ENCODE measurements around the gene GLRB.

GLRB gene

DNA sequence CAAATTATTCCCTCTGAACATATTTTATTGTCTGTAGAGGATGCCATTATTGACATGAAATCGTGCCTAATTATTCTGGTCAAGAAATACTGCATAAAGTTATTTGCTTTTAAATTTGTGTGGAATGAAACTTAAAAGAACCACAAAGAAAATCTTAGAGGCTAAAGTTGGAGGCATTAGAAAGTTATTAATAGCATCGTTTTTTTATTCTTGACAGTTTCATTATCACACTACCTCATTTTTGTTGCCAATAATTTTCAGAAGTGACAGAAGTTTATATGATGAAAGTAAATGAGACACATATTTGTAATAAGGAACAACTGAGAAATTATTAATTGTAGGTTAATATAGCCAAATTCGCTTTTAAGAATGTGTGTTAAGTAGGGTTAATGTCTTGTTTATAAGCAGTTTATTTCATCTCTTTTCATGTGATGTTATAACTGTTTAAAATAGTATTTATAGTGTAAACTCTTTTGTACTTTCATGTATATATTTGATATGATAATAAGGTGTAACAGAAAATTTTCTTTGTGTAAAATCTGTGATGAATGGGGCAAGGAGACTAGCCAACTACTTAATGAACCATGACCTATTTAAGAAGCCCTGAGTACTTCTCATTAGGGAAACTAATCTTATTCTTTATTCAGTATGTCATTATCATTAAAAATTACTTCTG, 90.1 kb downstream of the GLRB start:
- no peaks in the 10 kb centered on the region for H3K4me1 ChIP-seq (ENCODE audit: control insufficient read depth, insufficient read depth, low read length)
- TF ChIP-seq ZNF132 (tag by site-specific recombination; IDR thresholded peaks at IDR 0.05; ENCODE audit: borderline replicate concordance) (no peak), ZNF530 (tag by site-specific recombination; IDR thresholded peaks at IDR 0.05; ENCODE audit: low read depth) (no peak), ZFP3 (tag by site-specific recombination; IDR thresholded peaks at IDR 0.05; ENCODE audit: low read depth) (no peak), ZNF585B (tag by site-specific recombination; IDR thresholded peaks at IDR 0.05) (no peak), ZNF324 (tag by site-specific recombination; IDR thresholded peaks at IDR 0.05) (no peak), ZNF2 (tag by site-specific recombination; IDR thresholded peaks at IDR 0.05) (no peak), ZNF776 (tag by site-specific recombination; IDR thresholded peaks at IDR 0.05; ENCODE audit: borderline replicate concordance) (no peak), ZSCAN23 (tag by site-specific recombination; IDR thresholded peaks at IDR 0.05) (no peak)
- TF ChIP-seq, protein P1, sequence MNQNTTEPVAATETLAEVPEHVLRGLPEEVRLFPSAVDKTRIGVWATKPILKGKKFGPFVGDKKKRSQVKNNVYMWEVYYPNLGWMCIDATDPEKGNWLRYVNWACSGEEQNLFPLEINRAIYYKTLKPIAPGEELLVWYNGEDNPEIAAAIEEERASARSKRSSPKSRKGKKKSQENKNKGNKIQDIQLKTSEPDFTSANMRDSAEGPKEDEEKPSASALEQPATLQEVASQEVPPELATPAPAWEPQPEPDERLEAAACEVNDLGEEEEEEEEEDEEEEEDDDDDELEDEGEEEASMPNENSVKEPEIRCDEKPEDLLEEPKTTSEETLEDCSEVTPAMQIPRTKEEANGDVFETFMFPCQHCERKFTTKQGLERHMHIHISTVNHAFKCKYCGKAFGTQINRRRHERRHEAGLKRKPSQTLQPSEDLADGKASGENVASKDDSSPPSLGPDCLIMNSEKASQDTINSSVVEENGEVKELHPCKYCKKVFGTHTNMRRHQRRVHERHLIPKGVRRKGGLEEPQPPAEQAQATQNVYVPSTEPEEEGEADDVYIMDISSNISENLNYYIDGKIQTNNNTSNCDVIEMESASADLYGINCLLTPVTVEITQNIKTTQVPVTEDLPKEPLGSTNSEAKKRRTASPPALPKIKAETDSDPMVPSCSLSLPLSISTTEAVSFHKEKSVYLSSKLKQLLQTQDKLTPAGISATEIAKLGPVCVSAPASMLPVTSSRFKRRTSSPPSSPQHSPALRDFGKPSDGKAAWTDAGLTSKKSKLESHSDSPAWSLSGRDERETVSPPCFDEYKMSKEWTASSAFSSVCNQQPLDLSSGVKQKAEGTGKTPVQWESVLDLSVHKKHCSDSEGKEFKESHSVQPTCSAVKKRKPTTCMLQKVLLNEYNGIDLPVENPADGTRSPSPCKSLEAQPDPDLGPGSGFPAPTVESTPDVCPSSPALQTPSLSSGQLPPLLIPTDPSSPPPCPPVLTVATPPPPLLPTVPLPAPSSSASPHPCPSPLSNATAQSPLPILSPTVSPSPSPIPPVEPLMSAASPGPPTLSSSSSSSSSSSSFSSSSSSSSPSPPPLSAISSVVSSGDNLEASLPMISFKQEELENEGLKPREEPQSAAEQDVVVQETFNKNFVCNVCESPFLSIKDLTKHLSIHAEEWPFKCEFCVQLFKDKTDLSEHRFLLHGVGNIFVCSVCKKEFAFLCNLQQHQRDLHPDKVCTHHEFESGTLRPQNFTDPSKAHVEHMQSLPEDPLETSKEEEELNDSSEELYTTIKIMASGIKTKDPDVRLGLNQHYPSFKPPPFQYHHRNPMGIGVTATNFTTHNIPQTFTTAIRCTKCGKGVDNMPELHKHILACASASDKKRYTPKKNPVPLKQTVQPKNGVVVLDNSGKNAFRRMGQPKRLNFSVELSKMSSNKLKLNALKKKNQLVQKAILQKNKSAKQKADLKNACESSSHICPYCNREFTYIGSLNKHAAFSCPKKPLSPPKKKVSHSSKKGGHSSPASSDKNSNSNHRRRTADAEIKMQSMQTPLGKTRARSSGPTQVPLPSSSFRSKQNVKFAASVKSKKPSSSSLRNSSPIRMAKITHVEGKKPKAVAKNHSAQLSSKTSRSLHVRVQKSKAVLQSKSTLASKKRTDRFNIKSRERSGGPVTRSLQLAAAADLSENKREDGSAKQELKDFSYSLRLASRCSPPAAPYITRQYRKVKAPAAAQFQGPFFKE (tag by site-specific recombination; IDR thresholded peaks at IDR 0.05; ENCODE audit: borderline replicate concordance): no peak
- no peaks in the 10 kb centered on the region for H3K36me3 ChIP-seq (ENCODE audit: control insufficient read depth in 2 of 2, insufficient read depth in 1 of 2, low read length in 2 of 2)
- no peak overlapping the region for H3K4me3 ChIP-seq (ENCODE audit: low read depth, low read length)
- ChIA-PET POLR2A (no interaction called here), CTCF (no interaction called here)
- H3K9me3 ChIP-seq (ENCODE audit: control insufficient read depth, insufficient read depth, low read depth, low read length): no peaks in the 10 kb centered on the region
- H3K27ac ChIP-seq (ENCODE audit: extremely low read depth, low read depth, low read length): no peak overlapping the region

DNA sequence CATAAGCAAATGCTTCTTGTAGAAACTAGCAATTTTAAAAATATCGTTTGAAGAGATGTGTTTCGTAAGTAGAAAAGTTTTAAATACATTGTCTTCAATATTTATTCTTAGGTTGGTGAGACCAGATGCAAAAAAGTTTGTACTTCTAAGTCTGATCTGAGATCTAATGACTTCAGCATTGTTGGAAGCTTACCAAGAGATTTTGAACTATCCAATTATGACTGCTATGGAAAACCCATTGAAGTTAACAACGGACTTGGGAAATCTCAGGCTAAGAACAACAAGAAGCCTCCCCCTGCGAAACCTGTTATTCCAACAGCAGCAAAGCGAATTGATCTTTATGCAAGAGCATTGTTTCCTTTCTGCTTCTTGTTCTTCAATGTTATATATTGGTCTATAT, 94.4 kb downstream of the GLRB start:
- H3K4me1 ChIP-seq (ENCODE audit: control insufficient read depth, insufficient read depth, low read length): no peaks in the 10 kb centered on the region
- no peaks in the 10 kb centered on the region for H3K9me3 ChIP-seq (ENCODE audit: control insufficient read depth, insufficient read depth, low read depth, low read length)
- no peak overlapping the region for H3K4me3 ChIP-seq (ENCODE audit: low read depth, low read length)
- H3K36me3 ChIP-seq (ENCODE audit: control insufficient read depth in 2 of 2, insufficient read depth in 1 of 2, low read length in 2 of 2): no peaks in the 10 kb centered on the region
- ChIA-PET POLR2A (no interaction called here), CTCF (no interaction called here)
- H3K27ac ChIP-seq (ENCODE audit: extremely low read depth, low read depth, low read length): no peak overlapping the region
- TF ChIP-seq ZBTB26 (tag by site-specific recombination; optimal IDR thresholded peaks at IDR 0.05) (no peak), ZNF202 (tag by site-specific recombination; IDR thresholded peaks at IDR 0.05; ENCODE audit: borderline replicate concordance) (no peak), MZF1 (tag by site-specific recombination; IDR thresholded peaks at IDR 0.05; ENCODE audit: borderline replicate concordance) (no peak), ZNF514 (tag by site-specific recombination; IDR thresholded peaks at IDR 0.05) (no peak), SETDB1 (IDR thresholded peaks at IDR 0.05; ENCODE audit: insufficient read length, low read length) (no peak), GLI2 (tag by site-specific recombination; IDR thresholded peaks at IDR 0.05; ENCODE audit: borderline replicate concordance, low read depth) (no peak), SP3 (tag by site-specific recombination; IDR thresholded peaks at IDR 0.05) (no peak), ZNF776 (tag by site-specific recombination; IDR thresholded peaks at IDR 0.05; ENCODE audit: borderline replicate concordance) (no peak), ZSCAN30 (tag by site-specific recombination; IDR thresholded peaks at IDR 0.05) (no peak), ZBTB17 (tag by site-specific recombination; IDR thresholded peaks at IDR 0.05) (no peak), ZNF623 (tag by site-specific recombination; IDR thresholded peaks at IDR 0.05) (no peak), ZBTB44 (tag by site-specific recombination; IDR thresholded peaks at IDR 0.05) (no peak), PRDM1 (tag by site-specific recombination; IDR thresholded peaks at IDR 0.05) (no peak), ZIC2 (tag by site-specific recombination; IDR thresholded peaks at IDR 0.05) (no peak)
- TF ChIP-seq, protein P2, sequence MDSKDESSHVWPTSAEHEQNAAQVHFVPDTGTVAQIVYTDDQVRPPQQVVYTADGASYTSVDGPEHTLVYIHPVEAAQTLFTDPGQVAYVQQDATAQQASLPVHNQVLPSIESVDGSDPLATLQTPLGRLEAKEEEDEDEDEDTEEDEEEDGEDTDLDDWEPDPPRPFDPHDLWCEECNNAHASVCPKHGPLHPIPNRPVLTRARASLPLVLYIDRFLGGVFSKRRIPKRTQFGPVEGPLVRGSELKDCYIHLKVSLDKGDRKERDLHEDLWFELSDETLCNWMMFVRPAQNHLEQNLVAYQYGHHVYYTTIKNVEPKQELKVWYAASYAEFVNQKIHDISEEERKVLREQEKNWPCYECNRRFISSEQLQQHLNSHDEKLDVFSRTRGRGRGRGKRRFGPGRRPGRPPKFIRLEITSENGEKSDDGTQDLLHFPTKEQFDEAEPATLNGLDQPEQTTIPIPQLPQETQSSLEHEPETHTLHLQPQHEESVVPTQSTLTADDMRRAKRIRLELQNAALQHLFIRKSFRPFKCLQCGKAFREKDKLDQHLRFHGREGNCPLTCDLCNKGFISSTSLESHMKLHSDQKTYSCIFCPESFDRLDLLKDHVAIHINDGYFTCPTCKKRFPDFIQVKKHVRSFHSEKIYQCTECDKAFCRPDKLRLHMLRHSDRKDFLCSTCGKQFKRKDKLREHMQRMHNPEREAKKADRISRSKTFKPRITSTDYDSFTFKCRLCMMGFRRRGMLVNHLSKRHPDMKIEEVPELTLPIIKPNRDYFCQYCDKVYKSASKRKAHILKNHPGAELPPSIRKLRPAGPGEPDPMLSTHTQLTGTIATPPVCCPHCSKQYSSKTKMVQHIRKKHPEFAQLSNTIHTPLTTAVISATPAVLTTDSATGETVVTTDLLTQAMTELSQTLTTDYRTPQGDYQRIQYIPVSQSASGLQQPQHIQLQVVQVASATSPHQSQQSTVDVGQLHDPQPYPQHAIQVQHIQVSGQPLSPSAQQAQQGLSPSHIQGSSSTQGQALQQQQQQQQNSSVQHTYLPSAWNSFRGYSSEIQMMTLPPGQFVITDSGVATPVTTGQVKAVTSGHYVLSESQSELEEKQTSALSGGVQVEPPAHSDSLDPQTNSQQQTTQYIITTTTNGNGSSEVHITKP (tag by site-specific recombination; IDR thresholded peaks at IDR 0.05): no peak

All from HEK293 (cell line).